ENCODE measurements around the gene STX19. TPM values are rescaled to one million over a fixed set of nuclear protein-coding genes. Genes with fewer than 3 reads are reported as not detected.

STX19 gene
- total and polyA plus RNA-seq, 2 of the 13 experiments (the other 11 are each of a cell fraction or from before 2014, with no cell fraction given): not detected

- Histone ChIP-seq H3K36me3 (replicated peaks in 1 of 2; ENCODE audit: control insufficient read depth in 1 of 2, insufficient read depth in 2 of 2, low read length in 2 of 2) (no peaks in the 10 kb centered on the region), H3K4me2 (ENCODE audit: low read depth, low read length) (peak overlapping the region; percentile 80; the same call in 1 of the 2 replicates), H3K79me2 (ENCODE audit: insufficient read depth, low read length) (peaks cover 20% of the 10 kb centered on the region), H3K9ac (ENCODE audit: insufficient read depth, low read depth, low read length) (no peak overlapping the region), H2AFZ (ENCODE audit: low read length) (no peak overlapping the region), H4K20me1 (ENCODE audit: insufficient read depth, low read length) (no peaks in the 10 kb centered on the region), H3K9me3 (ENCODE audit: low read length) (no peaks in the 10 kb centered on the region), H3K4me3 (replicated peaks in 1 of 3; ENCODE audit: insufficient read depth in 1 of 3, low read depth in 2 of 3, low read length in 3 of 3) (no peak overlapping the region), H3K27ac (ENCODE audit: extremely low read length, insufficient read depth, low read length) (no peak overlapping the region), H3K27me3 (ENCODE audit: control insufficient read depth in 1 of 2, insufficient read depth in 2 of 2, low read length in 2 of 2) (no peaks in the 10 kb centered on the region), H3K4me1 (ENCODE audit: insufficient read depth, low read length) (peaks cover 25% of the 10 kb centered on the region)
- FAIRE-seq (no peak), DNase-seq (ENCODE audit: low spot score) (no peak), ATAC-seq (no peak)
- ChIA-PET POLR2A (interaction anchor here (1.7 kb wide), 1 partner anchor 8 kb away, joined by 5 read pairs; the partner anchor contains the start of gene PROS1), CTCF (ENCODE audit: low intra/inter-chr PET ratio, low total read pairs) (no interaction called here)
- intact Hi-C loops (cut with micrococcal nuclease; ENCODE audit: unreplicated experiment) (loop anchor here (2.0 kb wide), 1 partner anchor 81 kb away; the partner anchor contains the start of genes DHFR2 and NSUN3), in situ Hi-C loops (cut with HindIII; ENCODE audit: extremely low pct_ligation_motif_present, low pct_unique_long_range_greater_than_20kb) (no loop called here)
- TF ChIP-seq ZBTB38 (CRISPR knock-in tag; IDR thresholded peaks at IDR 0.05) (peak; percentile 58; the same call in 1 of the 2 replicates), ZFP41 (CRISPR knock-in tag; IDR thresholded peaks at IDR 0.05; ENCODE audit: borderline replicate concordance) (no peak)
- no TSS peak for BruUV-seq (replicated peaks)
- WGBS (ENCODE audit: low lambda C conversion rate): 94% methylated on average over 13 of the region's 13 CpGs
Measured at GRCh38 chr3:93981649-93982048, 46.7 kb downstream of the STX19 start.

GRCh38 chr3:93979850-93980676 is 48.3 kb downstream of the STX19 start, which contains the start of gene ARL13B:
TSS of gene ARL13B (plus strand) at chr3:93980155. CDS start at chr3:93980424, 269 bp downstream.
- Histone ChIP-seq H2AFZ (ENCODE audit: low read length) (peak within 1 kb of the TSS; percentile 47), H4K20me1 (ENCODE audit: insufficient read depth, low read length) (no peaks in the 10 kb centered on the region), H3K36me3 (replicated peaks in 1 of 2; ENCODE audit: control insufficient read depth in 1 of 2, insufficient read depth in 2 of 2, low read length in 2 of 2) (no peaks in the 10 kb centered on the region), H3K4me3 (replicated peaks in 1 of 3; ENCODE audit: insufficient read depth in 1 of 3, low read depth in 2 of 3, low read length in 3 of 3) (peak within 1 kb of the TSS; percentile 80 to 85 (median 83)), H3K4me1 (ENCODE audit: insufficient read depth, low read length) (peaks cover 25% of the 10 kb centered on the region), H3K79me2 (ENCODE audit: insufficient read depth, low read length) (peaks cover 20% of the 10 kb centered on the region), H3K9me3 (ENCODE audit: low read length) (no peaks in the 10 kb centered on the region), H3K27ac (ENCODE audit: extremely low read length, insufficient read depth, low read length) (peak within 1 kb of the TSS; percentile 76), H3K4me2 (ENCODE audit: low read depth, low read length) (peak within 1 kb of the TSS; percentile 85), H3K27me3 (ENCODE audit: control insufficient read depth in 1 of 2, insufficient read depth in 2 of 2, low read length in 2 of 2) (no peaks in the 10 kb centered on the region), H3K9ac (ENCODE audit: insufficient read depth, low read depth, low read length) (peak within 1 kb of the TSS; percentile 68)
- intact Hi-C loops (cut with micrococcal nuclease; ENCODE audit: unreplicated experiment) (loop anchor here (2.0 kb wide), 1 partner anchor 83 kb away; the partner anchor contains the start of genes DHFR2 and NSUN3), in situ Hi-C loops (cut with HindIII; ENCODE audit: extremely low pct_ligation_motif_present, low pct_unique_long_range_greater_than_20kb) (no loop called here)
- 0% methylated on average over 28 of the region's 66 CpGs for WGBS (ENCODE audit: low lambda C conversion rate)
- ChIA-PET CTCF (ENCODE audit: low intra/inter-chr PET ratio, low total read pairs) (no interaction called here), POLR2A (interaction anchor here (0.7 to 1.5 kb wide), 3 partner anchors 15 to 83 kb away, joined by 3 to 24 read pairs (median 5); partner anchors contain the start of genes DHFR2 and NSUN3)
- ATAC-seq: peak; percentile 99
- peak; percentile 98 for DNase-seq (ENCODE audit: low spot score)
- peak; percentile 99 for FAIRE-seq
- BruUV-seq (replicated peaks): TSS peak; percentile 66
- no peak for TF ChIP-seq ZNF577 (CRISPR knock-in tag; IDR thresholded peaks at IDR 0.05; ENCODE audit: borderline replicate concordance, low read depth)
- TF ChIP-seq FLYWCH1 (CRISPR knock-in tag; IDR thresholded peaks at IDR 0.05): no peak
- TF ChIP-seq ZNF678 (CRISPR knock-in tag; IDR thresholded peaks at IDR 0.05): no peak
- TF ChIP-seq PPARG (CRISPR knock-in tag; conservative IDR thresholded peaks at IDR 0.05): no peak
- no peak for TF ChIP-seq ATF7 (IDR thresholded peaks at IDR 0.05)
- TF ChIP-seq ATF7 (CRISPR knock-in tag; IDR thresholded peaks at IDR 0.05): no peak
- TF ChIP-seq MYPOP (CRISPR knock-in tag; IDR thresholded peaks at IDR 0.05): no peak
- no peak for TF ChIP-seq ETV5 (CRISPR knock-in tag; IDR thresholded peaks at IDR 0.05; ENCODE audit: borderline replicate concordance)
- TF ChIP-seq CEBPB (IDR thresholded peaks at IDR 0.05; ENCODE audit: borderline replicate concordance, low read depth, low read length): no peak
- TF ChIP-seq ZNF775 (CRISPR knock-in tag; IDR thresholded peaks at IDR 0.05; ENCODE audit: borderline replicate concordance): no peak
- TF ChIP-seq MXD4 (CRISPR knock-in tag; IDR thresholded peaks at IDR 0.05): peak; percentile 23; the same call in 1 of the 2 replicates
- no peak for TF ChIP-seq ZNF543 (CRISPR knock-in tag; IDR thresholded peaks at IDR 0.05)
- TF ChIP-seq EHMT2 (IDR thresholded peaks at IDR 0.05; ENCODE audit: borderline replicate concordance, low read depth, low read length): no peak
- no peak for TF ChIP-seq TBP (CRISPR knock-in tag; IDR thresholded peaks at IDR 0.05)
- no peak for TF ChIP-seq ZNF484 (CRISPR knock-in tag; IDR thresholded peaks at IDR 0.05; ENCODE audit: borderline replicate concordance, low read depth)
- TF ChIP-seq NAIF1 (CRISPR knock-in tag; IDR thresholded peaks at IDR 0.05; ENCODE audit: borderline replicate concordance): no peak
